Stimulated activated naive CD8-positive, alpha-beta T cell treated with anti-CD3 and anti-CD28 coated beads, Interleukin-15, amount 100 ng/mL, for 72 hours (primary cell): Measurements from ENCODE around the gene ADSS1.
A peak's percentile ranks its signal among the peaks of the same experiment; 100 is the strongest.

Experiments
- ATAC-seq: fragments of 150-1000 bp; cut with Tn5 transposase; 2 replicates; pipeline ENCODE4 v1.10.0; 2021; ENCODE audit warnings: mild to moderate bottlenecking, moderate library complexity
- DNase-seq, 2 donors: peaks; one replicate each; pipeline ENCODE4 v3.0.0; 2021 to 2022
- H3K27ac Mint-ChIP-seq, 2 donors: one replicate each; pipeline ENCODE4 v1.8.0; 2022; ENCODE audit warnings: mild to moderate bottlenecking in 2 of 2, mixed read lengths in 2 of 2, moderate library complexity in 2 of 2
- H3K27me3 Mint-ChIP-seq: one replicate; pipeline ENCODE4 v1.8.0; 2022; ENCODE audit warnings: mixed read lengths
- H3K4me1 Mint-ChIP-seq: one replicate; pipeline ENCODE4 v1.8.0; 2022; ENCODE audit warnings: mild to moderate bottlenecking, mixed read lengths
- H3K4me3 Mint-ChIP-seq, 2 donors: one replicate each; pipeline ENCODE4 v1.8.0; 2022; ENCODE audit warnings: mild to moderate bottlenecking in 2 of 2, mixed read lengths in 2 of 2, moderate library complexity in 1 of 2
- H3K9me3 Mint-ChIP-seq, 2 donors: one replicate each; pipeline ENCODE4 v1.8.0; 2022; ENCODE audit warnings: mixed read lengths in 2 of 2

ADSS1 gene

GRCh38 chr14:104779776-104780512 is 55.9 kb downstream of the ADSS1 start:
- Mint-ChIP-seq H3K9me3 (no peaks in the 10 kb centered on the region), H3K4me3 (no peak overlapping the region), H3K4me1 (peaks cover 7% of the 10 kb centered on the region), H3K27ac (no peak overlapping the region), H3K27me3 (no peaks in the 10 kb centered on the region)
- ATAC-seq = no peak
- DNase-seq = no peak

- Mint-ChIP-seq H3K9me3 (no peaks in the 10 kb centered on the region), H3K4me1 (peaks cover 10% of the 10 kb centered on the region), H3K4me3 (no peak overlapping the region), H3K27ac (no peak overlapping the region), H3K27me3 (no peaks in the 10 kb centered on the region)
- ATAC-seq (no peak), DNase-seq (no peak)
Observed at GRCh38 chr14:104780513-104781030, 56.5 kb downstream of the ADSS1 start.

DNA sequence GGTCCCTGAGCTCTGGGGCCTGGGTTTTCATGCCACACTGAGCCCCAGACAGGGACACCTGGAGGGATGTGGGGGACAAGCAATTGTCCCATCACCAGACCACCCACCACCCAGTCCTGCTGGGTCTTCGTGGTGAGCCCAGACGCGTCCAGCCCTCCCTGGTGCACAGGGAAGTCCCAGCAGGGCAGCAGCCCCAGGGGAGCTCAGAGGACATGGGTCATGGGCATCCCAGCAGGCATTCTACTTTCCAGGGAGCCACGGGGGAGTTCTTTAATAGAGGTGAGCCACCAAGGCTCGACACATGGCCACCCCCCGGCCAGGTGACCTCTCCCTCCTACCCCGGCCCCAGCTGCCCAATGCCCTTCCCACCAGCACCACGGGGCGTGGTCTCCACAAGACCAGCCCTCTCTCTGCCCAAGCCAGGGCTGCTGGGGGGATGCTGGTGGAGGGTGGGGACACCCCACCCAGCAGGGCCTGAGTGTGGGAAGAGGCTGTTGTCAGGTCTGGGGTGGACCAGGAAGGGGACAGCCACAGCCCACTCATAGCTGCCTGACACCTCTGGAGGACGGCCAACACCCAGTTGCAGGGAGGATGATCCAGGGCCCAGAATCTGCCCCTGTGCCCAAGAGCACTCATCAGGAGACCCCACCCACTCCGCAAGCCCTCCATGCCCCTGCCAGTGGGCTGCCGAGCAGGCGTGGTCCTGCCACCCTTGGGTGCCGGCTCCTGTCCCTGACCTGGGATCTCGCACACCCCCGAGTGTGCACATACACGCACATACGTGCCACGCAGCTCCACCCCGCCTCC is 57.4 kb downstream of the ADSS1 start:
- Mint-ChIP-seq H3K27ac (peak overlapping the region in 1 of 2 donors; percentile 87), H3K4me1 (peaks cover 19% of the 10 kb centered on the region)
- ATAC-seq = no peak

GRCh38 chr14:104782086-104782807 is 58.2 kb downstream of the ADSS1 start:
- ATAC-seq (no peak), DNase-seq (no peak)
- H3K27me3 Mint-ChIP-seq = no peaks in the 10 kb centered on the region
- no peaks in the 10 kb centered on the region for H3K9me3 Mint-ChIP-seq
- no peak overlapping the region for H3K4me3 Mint-ChIP-seq
- H3K4me1 Mint-ChIP-seq = peaks cover 26% of the 10 kb centered on the region
- H3K27ac Mint-ChIP-seq = no peak overlapping the region

More for the DNA sequence above, 57.4 kb downstream of the ADSS1 start:
- DNase-seq = no peak
- Mint-ChIP-seq H3K9me3 (no peaks in the 10 kb centered on the region), H3K4me3 (no peak overlapping the region), H3K27me3 (no peaks in the 10 kb centered on the region)

DNA sequence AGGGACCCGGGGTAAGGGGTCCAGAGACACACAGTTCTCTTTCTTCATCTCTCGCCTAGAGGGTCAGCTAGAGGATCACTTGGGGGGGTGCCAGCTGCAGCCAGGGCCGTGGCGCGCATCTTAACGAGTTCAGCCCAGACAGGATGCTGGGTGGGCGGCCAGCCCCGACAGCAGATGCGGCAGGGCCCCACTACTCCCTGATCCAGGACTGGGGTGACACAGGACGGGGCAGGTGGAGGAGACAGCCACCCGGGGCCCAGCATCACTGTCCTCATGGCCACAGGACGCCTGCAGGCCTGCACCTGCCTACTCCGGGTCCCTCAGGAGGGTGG is 58.7 kb downstream of the ADSS1 start:
- Mint-ChIP-seq H3K4me1 (peaks cover 28% of the 10 kb centered on the region), H3K9me3 (no peaks in the 10 kb centered on the region), H3K27ac (peak overlapping the region in 1 of 2 donors; percentile 85), H3K4me3 (no peak overlapping the region), H3K27me3 (no peaks in the 10 kb centered on the region)
- DNase-seq (no peak), ATAC-seq (no peak)

GRCh38 chr14:104783484-104784217 is 59.6 kb downstream of the ADSS1 start:
- Mint-ChIP-seq H3K27ac (peak overlapping the region in 1 of 2 donors; percentile 48), H3K4me1 (peaks cover 37% of the 10 kb centered on the region), H3K9me3 (no peaks in the 10 kb centered on the region), H3K27me3 (no peaks in the 10 kb centered on the region), H3K4me3 (no peak overlapping the region)
- no peak for DNase-seq
- no peak for ATAC-seq

GRCh38 chr14:104784218-104784568 is 60.2 kb downstream of the ADSS1 start:
- peaks cover 42% of the 10 kb centered on the region for H3K4me1 Mint-ChIP-seq
- H3K9me3 Mint-ChIP-seq = no peaks in the 10 kb centered on the region
- DNase-seq (no peak), ATAC-seq (no peak)
- no peak overlapping the region for H3K27ac Mint-ChIP-seq
- no peak overlapping the region for H3K4me3 Mint-ChIP-seq
- H3K27me3 Mint-ChIP-seq = no peaks in the 10 kb centered on the region

- ATAC-seq (no peak), DNase-seq (no peak)
- peak overlapping the region in 1 of 2 donors; percentile 74 for H3K27ac Mint-ChIP-seq
- H3K4me1 Mint-ChIP-seq = peaks cover 51% of the 10 kb centered on the region
- H3K9me3 Mint-ChIP-seq = no peaks in the 10 kb centered on the region
- no peak overlapping the region for H3K4me3 Mint-ChIP-seq
- no peaks in the 10 kb centered on the region for H3K27me3 Mint-ChIP-seq
Observed at GRCh38 chr14:104784846-104785707, 61.0 kb downstream of the ADSS1 start.

DNA sequence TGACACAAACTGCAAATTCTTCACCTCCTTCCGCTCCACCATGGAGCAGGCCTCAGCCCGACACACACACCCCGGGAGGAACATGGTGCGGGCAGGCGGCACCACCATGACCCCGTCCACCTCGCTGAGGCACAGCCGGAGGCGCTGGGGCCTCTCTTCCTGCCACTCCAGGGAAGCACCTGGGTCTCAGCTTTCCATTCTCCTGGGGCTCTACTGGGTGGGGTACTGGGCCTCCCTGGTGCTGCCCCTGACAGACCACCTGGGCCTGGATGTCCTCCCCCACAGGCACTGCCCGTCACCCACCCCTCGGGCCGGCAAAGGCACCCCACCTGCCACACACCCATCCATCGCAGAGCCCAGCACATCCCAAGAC is 61.7 kb downstream of the ADSS1 start:
- peaks cover 56% of the 10 kb centered on the region for H3K4me1 Mint-ChIP-seq
- no peaks in the 10 kb centered on the region for H3K27me3 Mint-ChIP-seq
- H3K9me3 Mint-ChIP-seq = no peaks in the 10 kb centered on the region
- DNase-seq = no peak
- peak overlapping the region in 1 of 2 donors; percentile 74 for H3K27ac Mint-ChIP-seq
- no peak for ATAC-seq
- H3K4me3 Mint-ChIP-seq = no peak overlapping the region

- no peak for DNase-seq
- Mint-ChIP-seq H3K27ac (peak overlapping the region in 1 of 2 donors; percentile 88), H3K27me3 (no peaks in the 10 kb centered on the region), H3K4me1 (peaks cover 60% of the 10 kb centered on the region), H3K4me3 (peak overlapping the region; percentile 6 to 13), H3K9me3 (no peaks in the 10 kb centered on the region)
- peak; percentile 46 for ATAC-seq
Observed at GRCh38 chr14:104786091-104786586, 62.1 kb downstream of the ADSS1 start.

GRCh38 chr14:104786726-104787675 is 63.0 kb downstream of the ADSS1 start:
- DNase-seq (no peak), ATAC-seq (no peak)
- no peaks in the 10 kb centered on the region for H3K9me3 Mint-ChIP-seq
- no peaks in the 10 kb centered on the region for H3K27me3 Mint-ChIP-seq
- peak overlapping the region; percentile 6 to 13 for H3K4me3 Mint-ChIP-seq
- H3K4me1 Mint-ChIP-seq = peaks cover 68% of the 10 kb centered on the region
- peak overlapping the region in 1 of 2 donors; percentile 88 for H3K27ac Mint-ChIP-seq

GRCh38 chr14:104787736-104788135 is 63.7 kb downstream of the ADSS1 start:
- Mint-ChIP-seq H3K4me3 (peak overlapping the region in 1 of 2 donors; percentile 26), H3K27me3 (no peaks in the 10 kb centered on the region), H3K4me1 (peaks cover 73% of the 10 kb centered on the region), H3K27ac (peak overlapping the region in 1 of 2 donors; percentile 72), H3K9me3 (no peaks in the 10 kb centered on the region)
- no peak for DNase-seq
- no peak for ATAC-seq

- H3K9me3 Mint-ChIP-seq = no peaks in the 10 kb centered on the region
- H3K4me3 Mint-ChIP-seq = peak overlapping the region in 1 of 2 donors; percentile 26
- ATAC-seq = no peak
- peak overlapping the region in 1 of 2 donors; percentile 72 for H3K27ac Mint-ChIP-seq
- no peak for DNase-seq
- H3K27me3 Mint-ChIP-seq = no peaks in the 10 kb centered on the region
- peaks cover 73% of the 10 kb centered on the region for H3K4me1 Mint-ChIP-seq
Observed at GRCh38 chr14:104788161-104788818, 64.3 kb downstream of the ADSS1 start.
